SK-N-SH (cell line): ENCODE results near the gene TRAF2.

Source experiments
- GATA2 ChIP-seq: sonication (generic); formaldehyde crosslinking; IDR thresholded peaks from 2 replicates; pipeline ENCODE4 v1.5.0; 2020; ENCODE audit warnings: mild to moderate bottlenecking, missing genetic modification reagents
- NFIC ChIP-seq: IDR thresholded peaks from 2 replicates; pipeline ENCODE4 v1.4.0; 2012; ENCODE audit warnings: borderline replicate concordance
- NRF1 ChIP-seq: IDR thresholded peaks from 2 replicates; pipeline ENCODE4 v1.6.1; 2012; ENCODE audit warnings: low read depth, mild to moderate bottlenecking, low read length
- YY1 ChIP-seq: IDR thresholded peaks from 2 replicates; pipeline ENCODE4 v1.4.0; 2012; ENCODE audit warnings: low read depth, mild to moderate bottlenecking
- TF ChIP-seq, protein P1 (sequence below): fragments of 200-600 bp; sonication (generic); IDR thresholded peaks from 2 replicates; pipeline ENCODE4 v1.6.1; 2017; ENCODE audit warnings: antibody characterized with exemption, mild to moderate bottlenecking, moderate library complexity
- TF ChIP-seq, protein P2 (sequence below): IDR thresholded peaks from 2 replicates; pipeline ENCODE4 v1.6.1; 2012; ENCODE audit warnings: mild to moderate bottlenecking, low read depth, low read length, moderate library complexity

DNA sequence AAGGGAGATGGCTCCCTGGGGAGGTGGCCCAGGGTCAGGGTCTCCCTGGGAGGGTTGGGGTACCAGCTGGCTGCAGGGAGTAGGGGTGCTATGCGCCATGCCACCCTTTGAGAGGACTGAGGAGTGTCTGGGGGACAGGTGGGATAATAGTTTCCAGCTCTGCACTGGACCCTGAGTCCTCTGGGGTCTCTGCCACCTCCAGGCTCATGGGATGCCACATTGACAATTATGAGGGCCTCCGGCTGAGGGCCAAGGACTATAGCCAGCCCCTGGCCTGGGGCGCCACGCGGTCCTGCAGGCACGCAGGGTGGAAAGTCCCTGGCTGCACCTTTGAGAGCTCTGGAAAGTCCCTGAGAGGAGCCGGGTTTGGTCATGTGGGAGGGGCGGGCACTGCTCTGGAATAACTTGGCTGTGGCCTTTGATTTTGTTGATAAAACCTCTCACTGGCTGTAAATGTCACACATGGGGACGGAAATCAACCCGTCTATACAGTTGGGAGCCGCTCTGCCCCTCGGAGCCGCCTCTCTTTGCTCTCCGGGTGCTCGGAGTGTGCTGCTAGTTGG, 16.0 kb downstream of the TRAF2 start:
- TF ChIP-seq, protein P1, sequence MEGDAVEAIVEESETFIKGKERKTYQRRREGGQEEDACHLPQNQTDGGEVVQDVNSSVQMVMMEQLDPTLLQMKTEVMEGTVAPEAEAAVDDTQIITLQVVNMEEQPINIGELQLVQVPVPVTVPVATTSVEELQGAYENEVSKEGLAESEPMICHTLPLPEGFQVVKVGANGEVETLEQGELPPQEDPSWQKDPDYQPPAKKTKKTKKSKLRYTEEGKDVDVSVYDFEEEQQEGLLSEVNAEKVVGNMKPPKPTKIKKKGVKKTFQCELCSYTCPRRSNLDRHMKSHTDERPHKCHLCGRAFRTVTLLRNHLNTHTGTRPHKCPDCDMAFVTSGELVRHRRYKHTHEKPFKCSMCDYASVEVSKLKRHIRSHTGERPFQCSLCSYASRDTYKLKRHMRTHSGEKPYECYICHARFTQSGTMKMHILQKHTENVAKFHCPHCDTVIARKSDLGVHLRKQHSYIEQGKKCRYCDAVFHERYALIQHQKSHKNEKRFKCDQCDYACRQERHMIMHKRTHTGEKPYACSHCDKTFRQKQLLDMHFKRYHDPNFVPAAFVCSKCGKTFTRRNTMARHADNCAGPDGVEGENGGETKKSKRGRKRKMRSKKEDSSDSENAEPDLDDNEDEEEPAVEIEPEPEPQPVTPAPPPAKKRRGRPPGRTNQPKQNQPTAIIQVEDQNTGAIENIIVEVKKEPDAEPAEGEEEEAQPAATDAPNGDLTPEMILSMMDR: no peak
- TF ChIP-seq, protein P2, sequence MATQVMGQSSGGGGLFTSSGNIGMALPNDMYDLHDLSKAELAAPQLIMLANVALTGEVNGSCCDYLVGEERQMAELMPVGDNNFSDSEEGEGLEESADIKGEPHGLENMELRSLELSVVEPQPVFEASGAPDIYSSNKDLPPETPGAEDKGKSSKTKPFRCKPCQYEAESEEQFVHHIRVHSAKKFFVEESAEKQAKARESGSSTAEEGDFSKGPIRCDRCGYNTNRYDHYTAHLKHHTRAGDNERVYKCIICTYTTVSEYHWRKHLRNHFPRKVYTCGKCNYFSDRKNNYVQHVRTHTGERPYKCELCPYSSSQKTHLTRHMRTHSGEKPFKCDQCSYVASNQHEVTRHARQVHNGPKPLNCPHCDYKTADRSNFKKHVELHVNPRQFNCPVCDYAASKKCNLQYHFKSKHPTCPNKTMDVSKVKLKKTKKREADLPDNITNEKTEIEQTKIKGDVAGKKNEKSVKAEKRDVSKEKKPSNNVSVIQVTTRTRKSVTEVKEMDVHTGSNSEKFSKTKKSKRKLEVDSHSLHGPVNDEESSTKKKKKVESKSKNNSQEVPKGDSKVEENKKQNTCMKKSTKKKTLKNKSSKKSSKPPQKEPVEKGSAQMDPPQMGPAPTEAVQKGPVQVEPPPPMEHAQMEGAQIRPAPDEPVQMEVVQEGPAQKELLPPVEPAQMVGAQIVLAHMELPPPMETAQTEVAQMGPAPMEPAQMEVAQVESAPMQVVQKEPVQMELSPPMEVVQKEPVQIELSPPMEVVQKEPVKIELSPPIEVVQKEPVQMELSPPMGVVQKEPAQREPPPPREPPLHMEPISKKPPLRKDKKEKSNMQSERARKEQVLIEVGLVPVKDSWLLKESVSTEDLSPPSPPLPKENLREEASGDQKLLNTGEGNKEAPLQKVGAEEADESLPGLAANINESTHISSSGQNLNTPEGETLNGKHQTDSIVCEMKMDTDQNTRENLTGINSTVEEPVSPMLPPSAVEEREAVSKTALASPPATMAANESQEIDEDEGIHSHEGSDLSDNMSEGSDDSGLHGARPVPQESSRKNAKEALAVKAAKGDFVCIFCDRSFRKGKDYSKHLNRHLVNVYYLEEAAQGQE: no peak
- TF ChIP-seq NFIC (peak; percentile 51), NRF1 (no peak), GATA2 (CRISPR knock-in tag) (no peak), YY1 (no peak)
